ENCODE results near the gene RASSF5. TPM values are rescaled to one million over a fixed set of nuclear protein-coding genes. Genes with fewer than 3 reads are reported as not detected.

RASSF5 gene
- total RNA-seq, 1 experiment from 2014 or later, result 1.3 TPM

DNA sequence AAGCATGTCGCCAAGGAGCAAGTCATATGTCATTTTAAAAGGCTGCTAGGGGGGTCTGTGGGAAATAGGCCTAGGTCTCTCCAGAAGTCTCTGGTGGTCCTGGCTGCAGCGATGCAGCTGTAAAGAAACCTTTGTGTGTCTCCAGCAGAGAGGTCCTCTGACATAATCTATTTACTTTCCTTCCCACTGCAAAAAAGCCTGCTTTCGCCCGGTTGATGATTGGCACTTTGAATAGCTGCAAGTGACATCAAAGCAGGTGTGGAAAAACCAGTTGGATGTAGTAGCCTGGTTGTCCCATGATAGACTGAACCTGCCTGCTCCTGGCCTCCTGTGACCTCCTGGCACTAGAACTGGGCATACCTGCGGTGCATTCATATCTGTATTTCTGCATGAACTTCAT is 13.8 kb downstream of the RASSF5 start:
- no peak overlapping the region for H3K4me3 Mint-ChIP-seq (ENCODE audit: unreplicated experiment)
- no peaks in the 10 kb centered on the region for H3K27me3 Mint-ChIP-seq (ENCODE audit: insufficient read depth, unreplicated experiment)
- intact Hi-C loops (cut with micrococcal nuclease; ENCODE audit: unreplicated experiment), result no loop called here
- Histone ChIP-seq H3K36me3 (ENCODE audit: control insufficient read depth, insufficient read depth, low read length) (no peaks in the 10 kb centered on the region), H3K4me3 (ENCODE audit: low read depth, low read length) (no peak overlapping the region), H3K27me3 (replicated peaks; ENCODE audit: control insufficient read depth, insufficient read depth, low read length) (no peaks in the 10 kb centered on the region), H3K4me1 (peaks cover 18% of the 10 kb centered on the region), H3K9me3 (no peaks in the 10 kb centered on the region)
- no TSS peak for BruUV-seq (replicated peaks)
- CTCF ChIA-PET, result no interaction called here
- DNase-seq, result peak; percentile 57 to 65
- TF ChIP-seq, protein P1, sequence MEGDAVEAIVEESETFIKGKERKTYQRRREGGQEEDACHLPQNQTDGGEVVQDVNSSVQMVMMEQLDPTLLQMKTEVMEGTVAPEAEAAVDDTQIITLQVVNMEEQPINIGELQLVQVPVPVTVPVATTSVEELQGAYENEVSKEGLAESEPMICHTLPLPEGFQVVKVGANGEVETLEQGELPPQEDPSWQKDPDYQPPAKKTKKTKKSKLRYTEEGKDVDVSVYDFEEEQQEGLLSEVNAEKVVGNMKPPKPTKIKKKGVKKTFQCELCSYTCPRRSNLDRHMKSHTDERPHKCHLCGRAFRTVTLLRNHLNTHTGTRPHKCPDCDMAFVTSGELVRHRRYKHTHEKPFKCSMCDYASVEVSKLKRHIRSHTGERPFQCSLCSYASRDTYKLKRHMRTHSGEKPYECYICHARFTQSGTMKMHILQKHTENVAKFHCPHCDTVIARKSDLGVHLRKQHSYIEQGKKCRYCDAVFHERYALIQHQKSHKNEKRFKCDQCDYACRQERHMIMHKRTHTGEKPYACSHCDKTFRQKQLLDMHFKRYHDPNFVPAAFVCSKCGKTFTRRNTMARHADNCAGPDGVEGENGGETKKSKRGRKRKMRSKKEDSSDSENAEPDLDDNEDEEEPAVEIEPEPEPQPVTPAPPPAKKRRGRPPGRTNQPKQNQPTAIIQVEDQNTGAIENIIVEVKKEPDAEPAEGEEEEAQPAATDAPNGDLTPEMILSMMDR (IDR thresholded peaks at IDR 0.05; ENCODE audit: insufficient read depth in 1 of 2, low read depth in 1 of 2, low read length in 1 of 2, severe bottlenecking in 1 of 2, unreplicated experiment in 1 of 2), result no peak
- no peaks in the 10 kb centered on the region for H3K36me3 Mint-ChIP-seq (ENCODE audit: insufficient read depth, unreplicated experiment)
- POLR2A ChIA-PET, result no interaction called here
- no peak overlapping the region for H3K27ac Mint-ChIP-seq (ENCODE audit: unreplicated experiment)
- no peaks in the 10 kb centered on the region for H3K9me3 Mint-ChIP-seq (ENCODE audit: unreplicated experiment)
- H3K4me1 Mint-ChIP-seq (ENCODE audit: low read depth, unreplicated experiment), result peaks cover 18% of the 10 kb centered on the region

DNA sequence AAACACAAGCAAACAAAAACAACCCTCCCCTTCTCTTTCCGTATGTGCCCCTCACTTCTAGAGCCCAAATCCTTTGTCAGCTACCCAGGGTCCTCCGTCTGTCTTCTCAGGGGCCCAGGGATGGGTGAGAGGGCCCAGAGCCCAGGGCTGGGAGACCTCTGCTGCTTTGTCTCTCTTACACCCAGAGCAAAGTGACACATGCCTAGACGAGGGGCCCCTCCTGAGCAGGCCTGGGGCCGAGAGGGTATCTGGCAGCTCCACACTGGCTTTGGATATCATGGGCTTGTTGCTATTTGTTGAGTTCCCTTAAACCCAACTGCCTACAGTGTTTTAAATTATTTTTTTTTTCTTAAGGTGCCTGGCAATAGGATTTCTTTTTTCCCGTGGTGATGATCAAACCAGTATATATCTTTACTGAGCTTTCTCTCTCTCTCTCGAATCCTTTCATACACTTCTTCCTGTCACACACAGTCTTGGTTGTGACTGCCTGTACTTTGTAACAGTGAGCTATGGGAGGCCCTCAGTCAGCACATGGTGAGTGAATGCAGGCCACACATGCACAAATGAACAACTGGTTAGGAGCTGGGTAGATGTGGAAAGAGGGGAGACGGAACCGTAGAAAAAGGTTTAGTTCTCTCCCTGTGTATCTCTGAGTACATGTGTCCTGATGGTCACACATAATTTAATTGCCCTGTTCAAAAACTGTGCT is 14.5 kb downstream of the RASSF5 start:
- ChIA-PET POLR2A (no interaction called here), CTCF (interaction anchor here (0.6 to 0.9 kb wide), 2 partner anchors 23 to 91 kb away, joined by 3 to 5 read pairs; partner anchors contain the start of gene EIF2D)
- Mint-ChIP-seq H3K4me1 (ENCODE audit: low read depth, unreplicated experiment) (peaks cover 18% of the 10 kb centered on the region), H3K9me3 (ENCODE audit: unreplicated experiment) (no peaks in the 10 kb centered on the region), H3K4me3 (ENCODE audit: unreplicated experiment) (no peak overlapping the region), H3K27me3 (ENCODE audit: insufficient read depth, unreplicated experiment) (no peaks in the 10 kb centered on the region), H3K36me3 (ENCODE audit: insufficient read depth, unreplicated experiment) (no peaks in the 10 kb centered on the region), H3K27ac (ENCODE audit: unreplicated experiment) (no peak overlapping the region)
- H3K4me3 ChIP-seq (ENCODE audit: low read depth, low read length), result no peak overlapping the region
- BruUV-seq (replicated peaks), result no TSS peak
- peaks cover 18% of the 10 kb centered on the region for H3K4me1 ChIP-seq
- H3K27me3 ChIP-seq (replicated peaks; ENCODE audit: control insufficient read depth, insufficient read depth, low read length), result no peaks in the 10 kb centered on the region
- intact Hi-C loops (cut with micrococcal nuclease; ENCODE audit: unreplicated experiment), result no loop called here
- no peaks in the 10 kb centered on the region for H3K9me3 ChIP-seq
- DNase-seq, result no peak
- TF ChIP-seq, protein P1 (IDR thresholded peaks at IDR 0.05; ENCODE audit: insufficient read depth in 1 of 2, low read depth in 1 of 2, low read length in 1 of 2, severe bottlenecking in 1 of 2, unreplicated experiment in 1 of 2), result no peak
- no peaks in the 10 kb centered on the region for H3K36me3 ChIP-seq (ENCODE audit: control insufficient read depth, insufficient read depth, low read length)

DNA sequence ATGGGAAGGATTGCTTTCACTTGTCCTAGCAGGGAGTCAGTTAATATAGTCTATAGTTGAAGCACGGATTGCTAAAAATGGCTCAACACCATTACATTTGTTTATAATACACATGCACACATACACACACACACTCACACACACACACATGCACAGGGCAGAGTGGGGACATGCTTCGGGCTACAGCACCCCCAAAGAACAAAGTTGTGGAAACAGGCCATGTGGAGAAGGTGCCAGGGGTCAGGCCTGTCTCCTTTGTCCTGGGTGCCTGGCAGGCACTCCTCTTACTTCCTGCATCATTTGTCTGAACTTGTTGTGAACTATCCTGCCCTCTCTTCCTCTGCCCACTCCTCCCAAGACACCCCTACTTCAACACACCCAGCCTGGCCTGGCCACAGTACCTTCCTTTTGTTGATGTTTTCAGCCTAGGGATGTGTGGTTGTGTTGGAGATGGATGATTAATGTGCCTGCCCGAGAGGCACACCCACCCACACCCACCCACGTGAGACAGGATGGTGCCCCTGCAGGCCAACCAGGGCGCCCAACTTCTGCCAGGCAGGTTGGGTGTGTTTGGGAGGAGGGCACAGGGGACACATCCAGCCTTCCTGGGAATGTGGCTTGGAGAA is 17.5 kb downstream of the RASSF5 start:
- Histone ChIP-seq H3K4me1 (peaks cover 18% of the 10 kb centered on the region), H3K27me3 (replicated peaks; ENCODE audit: control insufficient read depth, insufficient read depth, low read length) (no peaks in the 10 kb centered on the region), H3K9me3 (no peaks in the 10 kb centered on the region), H3K36me3 (ENCODE audit: control insufficient read depth, insufficient read depth, low read length) (no peaks in the 10 kb centered on the region), H3K4me3 (ENCODE audit: low read depth, low read length) (no peak overlapping the region)
- intact Hi-C loops (cut with micrococcal nuclease; ENCODE audit: unreplicated experiment), result no loop called here
- CTCF ChIA-PET, result interaction anchor here (0.5 kb wide), 1 partner anchor 30 kb away, joined by 3 read pairs; no protein-coding TSS in a partner anchor
- TF ChIP-seq, protein P1 (IDR thresholded peaks at IDR 0.05; ENCODE audit: insufficient read depth in 1 of 2, low read depth in 1 of 2, low read length in 1 of 2, severe bottlenecking in 1 of 2, unreplicated experiment in 1 of 2), result no peak
- no peak overlapping the region for H3K4me3 Mint-ChIP-seq (ENCODE audit: unreplicated experiment)
- H3K9me3 Mint-ChIP-seq (ENCODE audit: unreplicated experiment), result no peaks in the 10 kb centered on the region
- H3K27ac Mint-ChIP-seq (ENCODE audit: unreplicated experiment), result no peak overlapping the region
- no peaks in the 10 kb centered on the region for H3K36me3 Mint-ChIP-seq (ENCODE audit: insufficient read depth, unreplicated experiment)
- H3K27me3 Mint-ChIP-seq (ENCODE audit: insufficient read depth, unreplicated experiment), result no peaks in the 10 kb centered on the region
- DNase-seq, result no peak
- H3K4me1 Mint-ChIP-seq (ENCODE audit: low read depth, unreplicated experiment), result peaks cover 18% of the 10 kb centered on the region
- no TSS peak for BruUV-seq (replicated peaks)
- POLR2A ChIA-PET, result no interaction called here
